Measurements from ENCODE around the gene PTPRK.

GRCh38 chr6:127937747-127938146 lies 582.7 kb downstream of the PTPRK start:
- no peak for TF ChIP-seq CTCF (conservative IDR thresholded peaks at IDR 0.05)
- no peak for TF ChIP-seq ZFX (IDR thresholded peaks at IDR 0.05)
